Lower leg skin (tissue), 3 donors: ENCODE results near the gene KCNG2.

Source experiments
- CTCF ChIP-seq, 3 donors: fragments of 450-650 bp; IDR thresholded peaks; one replicate each; pipeline ENCODE4 v1.5.1; 2016; ENCODE audit warnings: antibody characterized with exemption in 3 of 3, mild to moderate bottlenecking in 3 of 3, moderate library complexity in 2 of 3
- POLR2A ChIP-seq, 2 donors: fragments of 450-650 bp; IDR thresholded peaks; one replicate each; pipeline ENCODE4 v1.6.1; 2016 to 2017; ENCODE audit warnings: antibody characterized with exemption in 2 of 2, mild to moderate bottlenecking in 1 of 2, moderate library complexity in 1 of 2

DNA sequence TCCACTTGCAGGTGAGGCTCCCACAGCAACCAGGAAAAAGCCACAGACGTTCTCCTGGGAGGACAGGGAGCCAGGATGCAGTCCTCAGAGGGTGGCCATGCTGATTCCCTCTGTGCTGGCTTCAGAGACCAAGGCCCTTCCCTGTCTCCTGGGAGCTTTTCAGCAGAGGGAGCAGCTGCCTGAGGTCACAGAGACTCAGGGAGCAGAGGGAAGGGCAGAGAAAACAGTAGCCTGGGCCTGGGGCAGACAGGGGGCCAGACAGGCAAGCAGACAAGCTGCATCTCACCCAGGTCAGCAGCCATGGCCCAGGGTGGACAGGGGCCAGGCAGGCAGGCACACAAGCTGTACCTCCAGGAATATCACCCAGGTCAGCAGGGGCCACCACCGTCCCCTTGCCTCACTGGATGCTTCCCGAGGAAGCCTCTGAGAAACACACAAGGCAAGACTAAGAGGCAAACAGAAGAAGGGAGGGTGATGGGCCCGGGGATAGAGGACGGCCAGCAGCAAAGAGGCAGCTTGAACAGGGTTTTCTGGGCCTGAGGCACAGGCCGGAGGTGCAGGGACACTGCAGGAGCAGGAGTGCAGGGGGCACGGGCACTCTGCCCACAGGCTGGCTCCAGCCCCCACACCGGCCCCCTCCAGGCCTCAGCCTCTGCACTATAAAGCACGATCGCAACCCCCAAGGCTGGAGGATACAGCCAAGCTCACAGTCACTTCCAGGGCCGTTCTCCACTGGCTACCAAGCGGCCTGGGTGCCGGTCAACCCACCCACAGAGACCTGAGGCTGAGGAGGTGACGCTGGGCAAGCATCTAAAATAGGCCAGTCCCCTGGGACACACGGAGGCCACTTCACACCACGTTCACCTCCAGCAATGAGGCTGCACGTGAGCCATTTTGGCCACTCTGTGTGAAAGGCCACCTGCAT, 147.6 kb downstream of the KCNG2 start:
- TF ChIP-seq CTCF (IDR thresholded peaks at IDR 0.05), result no peak
- no peak for TF ChIP-seq POLR2A (IDR thresholded peaks at IDR 0.05)
